Measurements from ENCODE around the gene PDE1C.
"Not testable (repeated sequence)": the region's sequence is repeated elsewhere in the genome, so short reads cannot be mapped to it uniquely, and the experiment has no call there.

The PDE1C gene

GRCh38 chr7:32043688-32044087, 26.5 kb downstream of the PDE1C start:
- DNase-seq (ENCODE audit: low read depth, low spot score): no peak

DNA sequence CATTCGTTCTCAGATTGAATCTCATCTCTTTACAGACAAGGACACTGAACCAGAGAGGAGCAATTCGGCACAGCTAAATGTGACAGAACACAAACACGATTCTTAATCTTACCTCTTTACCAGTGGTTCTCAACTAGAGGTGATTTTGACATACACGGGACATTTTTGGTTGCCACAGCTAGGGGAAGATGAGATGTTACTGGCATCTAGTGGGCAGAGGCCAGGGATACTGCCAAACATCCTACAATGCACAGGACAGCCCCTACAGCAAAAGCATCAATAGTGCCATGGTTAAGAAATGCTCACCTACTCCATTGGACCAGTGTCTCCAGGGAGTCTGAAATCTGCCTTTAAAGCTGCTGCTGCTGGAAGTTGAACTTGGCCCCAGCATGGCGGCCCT, 27.3 kb downstream of the PDE1C start:
- DNase-seq (ENCODE audit: low read depth, low spot score): no peak

DNA sequence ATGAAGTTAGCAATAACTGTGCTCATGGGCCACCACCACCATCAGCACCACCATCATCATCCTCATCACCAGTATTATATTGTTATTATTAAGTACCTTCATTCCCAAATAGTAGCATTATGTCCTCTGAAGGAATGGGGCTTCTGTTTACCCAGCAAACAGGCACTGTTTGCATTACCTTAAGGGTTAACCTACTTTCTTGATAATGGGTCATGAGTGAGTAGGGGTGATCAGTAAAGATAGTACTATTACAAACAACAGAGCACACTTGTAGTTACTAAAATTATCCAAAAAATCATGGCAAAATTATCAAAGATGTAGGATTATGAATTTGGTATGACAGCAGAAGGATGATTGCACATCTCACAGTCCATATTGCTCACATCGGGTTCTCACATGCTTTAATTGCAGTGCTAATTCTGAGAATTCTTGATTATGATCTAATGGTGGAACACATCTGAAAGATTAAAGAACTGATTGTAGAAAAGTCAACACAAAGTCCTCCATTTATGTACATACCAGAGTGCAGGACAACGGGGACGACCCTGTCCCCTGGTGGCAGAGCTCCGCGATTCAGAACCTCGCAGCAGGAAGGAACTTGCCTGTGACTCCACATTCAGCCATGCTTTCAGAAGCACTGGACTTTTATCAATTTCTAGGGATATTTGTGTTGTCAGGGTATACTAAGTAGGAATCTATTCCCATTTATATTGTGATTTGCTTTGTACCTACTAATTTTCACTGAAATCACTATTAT, 31.0 kb downstream of the PDE1C start:
- DNase-seq (ENCODE audit: low read depth, low spot score): peak; percentile 7

DNA sequence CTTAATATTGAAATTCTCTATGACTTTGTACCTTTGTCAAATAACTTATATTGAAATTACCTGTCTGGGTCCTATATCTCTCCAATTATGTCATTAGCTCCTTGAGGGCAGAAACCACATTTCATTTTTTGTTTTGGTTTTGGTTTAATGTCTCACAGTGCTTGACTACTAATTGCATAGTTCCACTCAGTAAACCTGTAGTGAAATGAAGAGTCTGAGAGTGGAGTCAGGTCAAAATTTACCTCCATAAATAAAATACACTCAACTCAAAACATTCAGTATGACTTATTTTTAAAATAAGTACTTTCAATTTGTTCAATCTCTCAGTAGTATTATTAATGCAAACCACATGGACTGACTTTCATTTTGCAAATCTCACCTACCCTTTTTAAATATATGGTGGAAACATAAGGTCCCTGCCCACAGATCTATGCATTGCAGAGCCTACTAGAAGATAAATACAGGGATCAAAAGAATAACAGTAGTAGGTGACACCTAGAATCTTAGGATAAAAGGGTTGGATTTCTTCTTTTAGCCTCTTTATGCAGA, 32.5 kb downstream of the PDE1C start:
- no peak for DNase-seq (ENCODE audit: low read depth, low spot score)

DNA sequence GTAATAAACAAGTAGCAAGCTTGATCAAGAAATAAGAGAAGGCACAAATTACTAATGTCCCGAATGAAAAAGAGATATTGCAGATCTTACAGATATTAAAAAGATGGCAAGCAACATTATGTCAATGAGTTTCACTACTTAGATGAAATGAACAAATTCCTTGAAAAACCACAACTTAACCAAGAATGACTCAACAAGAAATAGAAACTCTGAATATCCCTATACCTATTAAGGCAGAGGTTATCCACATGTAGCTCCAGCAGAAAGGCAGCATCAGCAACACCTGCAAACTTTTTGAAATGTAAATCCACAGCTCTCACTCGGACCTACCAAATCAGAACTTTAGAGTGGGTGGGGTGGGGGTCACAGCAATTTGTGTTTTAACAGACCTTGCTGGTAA, 33.6 kb downstream of the PDE1C start:
- no peak for DNase-seq (ENCODE audit: low read depth, low spot score)

- peak; percentile 32 for DNase-seq (ENCODE audit: low read depth, low spot score)
Measured at GRCh38 chr7:32034052-32034451, 36.2 kb downstream of the PDE1C start.

DNA sequence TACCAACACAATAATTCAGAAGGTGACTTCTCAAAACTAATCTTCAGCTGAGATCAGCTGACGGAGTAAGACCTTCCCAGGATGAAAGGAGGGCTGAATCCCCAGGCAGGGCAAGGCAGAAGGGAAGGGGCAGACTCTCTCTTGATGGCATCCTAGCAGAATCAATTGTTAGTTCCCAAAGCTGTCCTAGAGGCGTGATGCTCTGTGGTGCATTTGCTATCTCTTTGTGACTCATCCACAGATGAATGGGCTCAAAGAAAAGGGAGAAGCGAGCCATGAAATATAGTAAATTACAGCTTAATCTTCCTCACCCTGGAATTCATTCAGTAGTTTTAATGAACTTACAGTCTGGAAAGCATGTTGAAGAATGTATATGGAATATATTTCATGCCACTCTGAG, 37.2 kb downstream of the PDE1C start:
- DNase-seq (ENCODE audit: low read depth, low spot score): no peak

DNA sequence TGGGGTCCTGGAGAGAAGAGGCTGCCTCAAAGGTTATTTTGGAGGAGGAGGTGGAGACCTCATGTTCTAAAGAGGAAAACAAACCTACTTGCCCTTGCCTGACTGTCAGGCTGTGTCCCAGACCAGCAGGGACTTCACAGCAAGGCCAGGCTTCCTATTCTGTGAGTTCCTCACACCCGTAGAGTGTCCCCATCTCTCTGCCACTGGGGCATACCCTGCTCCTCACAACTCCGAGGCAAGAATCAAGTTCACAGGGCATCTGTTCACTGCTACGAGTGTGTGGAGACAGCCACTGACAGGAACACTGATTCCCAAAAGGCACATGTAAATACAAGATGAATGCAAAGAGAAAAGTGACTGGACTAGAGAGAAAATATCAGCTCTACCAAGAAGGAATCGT, 38.0 kb downstream of the PDE1C start:
- DNase-seq (ENCODE audit: low read depth, low spot score): no peak

- DNase-seq (ENCODE audit: low read depth, low spot score): no peak
Measured at GRCh38 chr7:32030904-32031692, 39.1 kb downstream of the PDE1C start.

GRCh38 chr7:32026083-32026425, 44.2 kb downstream of the PDE1C start:
- DNase-seq (ENCODE audit: low read depth, low spot score): no peak

DNA sequence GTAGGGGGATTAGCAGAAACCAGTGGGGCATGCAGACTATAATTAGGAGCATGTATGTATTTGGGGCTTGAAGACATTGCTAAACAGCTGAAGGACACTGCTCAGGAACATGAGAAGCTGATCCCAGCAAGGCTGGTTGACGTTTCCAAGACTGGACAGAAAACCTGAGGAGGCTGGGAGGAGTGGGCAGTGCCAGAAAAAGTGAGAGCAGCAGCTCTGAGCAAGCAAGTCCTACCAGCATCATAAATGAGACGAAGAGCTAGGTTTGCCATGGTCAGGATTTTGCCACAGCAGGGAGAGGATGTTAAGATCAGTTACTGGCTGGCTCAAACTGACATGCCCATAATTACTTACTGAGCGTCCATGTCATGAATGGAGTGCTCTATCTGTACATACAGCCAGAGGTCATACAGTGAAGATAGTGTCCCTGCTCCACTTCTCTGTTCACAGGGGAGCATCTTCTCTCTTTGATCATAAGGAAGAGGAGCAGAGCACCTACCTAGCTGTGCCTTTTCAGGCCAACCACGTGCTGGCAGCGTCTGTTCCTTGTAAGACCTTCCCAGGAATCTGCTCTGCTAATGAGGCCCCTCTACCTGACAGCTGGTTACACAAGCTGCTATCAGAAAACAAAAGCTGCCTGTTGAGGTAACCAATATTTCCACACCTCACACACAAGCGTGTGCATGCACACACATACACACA, 44.7 kb downstream of the PDE1C start:
- DNase-seq (ENCODE audit: low read depth, low spot score): no peak

DNA sequence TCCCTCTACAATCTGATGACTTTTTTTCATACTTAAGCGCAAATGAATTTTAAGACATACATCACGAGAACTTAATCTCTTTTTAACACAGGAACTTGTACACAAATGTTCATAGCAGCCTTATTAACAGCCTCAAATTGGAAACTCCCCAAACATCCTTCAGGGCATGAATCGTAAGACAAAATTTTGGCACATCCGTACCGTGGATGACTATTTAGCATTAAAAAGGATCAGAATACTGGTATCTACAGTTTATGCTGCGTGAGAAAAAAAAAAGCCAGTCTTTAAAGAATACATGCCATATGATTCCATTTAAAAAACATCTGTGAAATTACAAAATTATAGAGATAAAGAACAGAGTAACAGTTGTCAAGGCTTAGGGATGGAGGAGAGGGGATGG, 46.8 kb downstream of the PDE1C start:
- DNase-seq (ENCODE audit: low read depth, low spot score): no peak

DNA sequence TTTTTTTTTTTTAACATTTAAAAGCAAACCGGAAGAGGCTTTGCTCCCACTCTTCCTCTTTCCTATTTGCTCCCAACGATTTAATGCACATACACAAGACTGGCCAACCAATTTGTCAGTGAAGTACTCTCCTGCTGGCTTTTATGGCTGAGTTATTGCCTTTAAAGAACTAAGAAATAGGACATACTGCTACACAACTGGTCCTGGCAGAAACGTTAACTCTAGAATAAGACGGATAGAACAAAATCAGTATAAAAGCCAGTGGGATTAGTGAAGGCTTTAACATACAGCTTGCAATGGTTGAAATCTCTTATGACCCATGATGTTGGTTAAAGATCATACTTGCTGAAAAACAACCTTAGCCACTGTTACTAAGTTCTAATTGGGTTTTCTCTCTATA, 47.2 kb downstream of the PDE1C start:
- DNase-seq (ENCODE audit: low read depth, low spot score): no peak

GRCh38 chr7:32020551-32021159, 49.6 kb downstream of the PDE1C start:
- no peak for DNase-seq (ENCODE audit: low read depth, low spot score)

DNA sequence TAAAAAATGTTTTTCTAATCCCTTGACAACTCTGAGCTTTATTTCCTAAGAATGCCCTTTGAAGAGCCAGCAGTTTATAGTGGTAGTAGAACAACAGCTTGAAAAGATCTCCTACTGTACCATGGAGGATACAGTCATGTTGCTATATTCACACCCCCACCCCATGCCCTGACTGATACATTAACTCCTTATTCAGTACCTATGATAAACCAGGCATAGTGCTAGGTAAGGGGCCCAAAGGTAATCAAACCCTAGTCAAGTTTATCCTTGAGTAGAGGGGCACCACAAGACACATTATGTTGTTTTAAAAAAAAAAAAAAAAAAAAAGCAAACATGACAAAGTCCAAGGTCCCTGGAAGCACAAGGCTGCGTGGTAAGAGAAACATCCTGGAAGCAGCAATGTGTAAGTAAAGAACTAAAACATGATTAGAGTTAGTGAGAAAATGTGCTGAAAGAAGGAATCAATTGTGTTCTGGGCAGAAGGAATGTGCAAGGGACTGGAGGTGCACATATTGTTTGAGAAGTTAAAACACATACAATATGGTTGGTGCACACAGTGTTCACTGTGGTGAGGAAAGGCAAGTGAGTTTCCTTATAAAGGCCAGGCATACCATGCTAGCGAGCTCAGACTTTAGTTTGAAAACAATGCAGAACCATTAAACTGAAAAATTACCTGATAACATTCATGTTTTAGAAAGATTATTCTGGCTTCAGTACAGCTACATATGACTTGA, 51.2 kb downstream of the PDE1C start:
- no peak for DNase-seq (ENCODE audit: low read depth, low spot score)

DNA sequence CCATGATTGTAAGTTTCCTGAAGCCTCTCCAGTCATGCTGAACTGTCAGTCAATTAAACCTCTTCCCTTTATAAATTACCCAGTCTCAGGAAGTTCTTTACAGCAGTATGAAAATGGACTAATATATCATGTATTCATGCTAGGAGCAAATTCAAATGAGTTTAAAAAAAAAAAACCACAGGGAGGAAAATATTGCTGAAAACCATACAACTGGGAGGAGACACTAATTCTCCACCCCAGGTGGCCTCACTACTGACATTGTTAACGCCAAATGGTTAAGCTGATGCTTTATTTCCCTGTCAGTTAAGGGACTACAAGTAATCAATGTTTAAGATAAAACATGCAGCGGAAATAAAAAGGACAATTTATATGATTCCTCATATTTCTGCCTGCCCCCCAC, 55.1 kb downstream of the PDE1C start:
- DNase-seq (ENCODE audit: low read depth, low spot score): no peak

DNA sequence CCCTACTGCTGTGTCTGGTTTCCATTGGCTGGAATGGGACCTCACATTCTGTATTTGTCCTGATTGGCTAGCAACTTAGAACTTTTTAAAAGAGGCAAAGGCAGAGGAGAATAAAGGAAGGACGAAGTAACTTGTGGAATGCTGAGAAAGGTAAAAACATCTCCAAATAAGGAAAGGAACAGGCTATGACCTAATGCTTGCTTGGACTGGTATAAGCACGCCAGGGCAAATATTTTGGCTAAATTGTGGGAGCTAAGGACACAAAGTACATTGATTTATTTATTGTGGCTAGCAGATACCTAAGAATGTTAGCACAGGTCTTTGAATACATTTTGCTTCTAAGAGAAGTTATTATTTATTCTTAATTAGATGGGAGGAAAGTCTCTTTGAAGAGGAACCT, 56.7 kb downstream of the PDE1C start:
- not testable (repeated sequence) for DNase-seq (ENCODE audit: low read depth, low spot score)

DNA sequence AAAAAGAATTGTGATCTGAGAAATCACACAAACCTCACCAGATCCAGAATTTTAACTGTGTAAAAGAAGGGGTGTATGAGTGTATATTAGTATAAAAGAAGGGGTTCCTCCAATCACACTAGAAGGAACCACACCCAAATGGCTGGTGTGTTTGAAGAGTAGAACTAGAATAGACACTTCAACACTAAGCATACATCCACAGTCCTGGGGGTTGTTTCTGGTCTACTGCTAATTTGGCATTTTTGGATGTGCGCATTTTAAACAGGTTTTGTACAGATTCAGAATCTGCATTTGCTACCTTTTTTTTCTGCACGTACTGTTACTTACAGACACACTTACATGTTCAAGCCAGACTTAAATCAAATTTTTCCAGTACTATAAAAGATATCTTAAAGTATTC, 64.6 kb downstream of the PDE1C start:
- no peak for DNase-seq (ENCODE audit: low read depth, low spot score)

GRCh38 chr7:32001948-32002347, 68.3 kb downstream of the PDE1C start:
- no peak for DNase-seq (ENCODE audit: low read depth, low spot score)

DNA sequence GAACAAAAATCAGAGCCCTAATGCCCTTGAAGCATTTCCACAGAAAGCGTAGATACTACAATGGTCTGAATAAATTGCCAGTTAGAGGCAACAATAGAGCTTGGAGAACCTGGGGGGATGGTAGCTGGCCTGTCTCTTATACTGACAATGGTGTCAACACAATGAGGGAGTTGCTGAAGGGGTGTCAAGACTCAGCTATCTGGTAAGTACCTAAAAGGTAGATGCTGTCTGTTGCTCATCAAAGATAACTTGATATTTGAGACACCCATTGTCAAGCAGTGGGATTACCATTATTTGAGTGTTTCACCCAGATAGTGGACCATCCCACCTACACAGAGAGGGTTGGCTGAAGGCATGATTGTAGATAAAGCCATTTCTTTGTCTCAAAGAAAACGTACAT, 72.8 kb downstream of the PDE1C start:
- no peak for DNase-seq (ENCODE audit: low read depth, low spot score)

- DNase-seq (ENCODE audit: low read depth, low spot score): no peak
Measured at GRCh38 chr7:31995134-31995533, 75.1 kb downstream of the PDE1C start.

Measured in ELF-1 (cell line).